NB4 (cell line): ENCODE data around the gene REC114.

ENCODE experiments used
- CTCF ChIP-seq: IDR thresholded peaks from one replicate; pipeline ENCODE4 v1.5.1; 2012; ENCODE audit warnings: low read depth, low read length
- MAX ChIP-seq: IDR thresholded peaks from 2 replicates; pipeline ENCODE4 v1.6.1; 2011; ENCODE audit warnings: low read depth, low read length
- POLR2A ChIP-seq: IDR thresholded peaks from 2 replicates; pipeline ENCODE4 v1.6.1; 2011; ENCODE audit warnings: mild to moderate bottlenecking; ENCODE audit not compliant: insufficient read length; ENCODE audit errors: extremely low read depth

- TF ChIP-seq MAX (no peak), CTCF (no peak), POLR2A (no peak)
These were observed 141.9 kb downstream of the REC114 start for GRCh38 chr15:73584699-73585420.
